AG04450 (cell line): ENCODE data around the gene OR10G6. TPM values are rescaled to one million over a fixed set of nuclear protein-coding genes. Genes with fewer than 3 reads are reported as not detected.

Experiments used
- CTCF ChIA-PET: fragments of 300-600, 350-600 bp; formaldehyde crosslinking; extraction: SDS; loops from one replicate; lab custom pipeline; 2022; ENCODE audit warnings: antibody characterized with exemption, inconsistent platforms; lab: Charles Lee
- POLR2A ChIA-PET: fragments of 350-600 bp; formaldehyde crosslinking; extraction: SDS; loops from one replicate; lab custom pipeline; 2021; ENCODE audit warnings: antibody characterized with exemption, inconsistent platforms; lab: Yijun Ruan, JAX
- DNase-seq: peaks from one replicate; pipeline ENCODE4 v3.0.0-alpha.2; 2011; ENCODE audit warnings: low read depth, low spot score
- H3K27ac ChIP-seq: one replicate; pipeline ENCODE4 v1.5.1; 2012; ENCODE audit warnings: low read depth, low read length, control low read depth
- H3K27me3 ChIP-seq: one replicate; pipeline ENCODE4 v1.6.0; 2012; ENCODE audit warnings: low read length; ENCODE audit not compliant: control insufficient read depth, insufficient read depth
- H3K4me3 ChIP-seq: 2 replicates; pipeline ENCODE4 v1.5.1; 2011; ENCODE audit warnings: mild to moderate bottlenecking, low read depth, low read length, control low read depth
- H3K9me3 ChIP-seq: 2 replicates; pipeline ENCODE4 v1.5.1; 2012; ENCODE audit warnings: low read length; ENCODE audit not compliant: control insufficient read depth, insufficient read depth
- polyA plus RNA-seq: library from polyadenylated mRNA; depleted of rRNA; stranded (reverse); fragments of >200 nt; gene quantifications from 2 replicates; pipeline ENCODE4 v1.2.3, GENCODE V29; 2011; rRNA removed
- TF ChIP-seq, protein P1 (sequence below): IDR thresholded peaks from 2 replicates; pipeline ENCODE4 v1.5.1; 2011; ENCODE audit warnings: low read depth, low read length, control low read depth, inconsistent platforms

The OR10G6 gene
- polyA plus RNA-seq, 1 experiment: not detected

DNA sequence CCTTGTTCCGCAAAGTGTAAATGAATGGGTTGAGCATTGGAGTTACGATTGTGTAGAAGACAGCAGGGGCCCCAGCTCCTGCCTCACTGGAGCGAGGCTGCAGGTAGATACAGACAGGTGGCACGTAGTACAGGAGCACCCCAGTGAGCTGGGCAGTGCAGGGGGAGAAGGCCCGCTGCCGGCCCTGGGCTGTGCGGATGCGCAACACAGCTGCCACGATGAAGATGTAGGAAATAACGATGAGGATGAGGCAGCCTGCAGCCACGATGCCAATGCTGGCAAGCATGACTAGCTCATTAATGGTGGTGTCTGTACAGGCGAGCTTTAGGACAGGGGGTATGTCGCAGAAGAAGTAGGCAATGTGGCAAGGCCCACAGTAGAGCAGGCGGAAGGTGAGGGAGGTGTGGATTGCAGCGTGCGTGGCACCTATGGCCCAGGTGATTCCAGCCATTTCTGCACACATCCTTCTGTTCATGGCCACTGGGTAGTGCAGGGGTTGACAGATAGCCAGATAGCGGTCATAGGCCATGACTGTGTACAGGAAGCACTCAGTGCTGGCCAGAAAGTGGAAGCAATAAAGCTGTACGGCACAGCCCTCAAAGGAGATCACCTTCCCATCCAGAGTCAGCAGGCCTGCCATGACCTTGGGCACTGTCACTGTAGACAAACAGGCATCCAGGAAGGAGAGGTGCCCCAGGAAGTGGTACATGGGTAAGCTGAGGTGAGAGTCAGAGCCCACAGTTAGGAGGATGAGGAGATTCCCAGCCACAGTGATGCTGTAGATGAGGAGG lies 18.0 kb downstream of the OR10G6 start:
- Histone ChIP-seq H3K27ac (no peak overlapping the region), H3K27me3 (no peaks in the 10 kb centered on the region), H3K9me3 (peaks cover 8% of the 10 kb centered on the region; the same call in 1 of the 2 replicates), H3K4me3 (no peak overlapping the region)
- CTCF ChIA-PET: no interaction called here
- DNase-seq: no peak
- POLR2A ChIA-PET: no interaction called here
- TF ChIP-seq, protein P1, sequence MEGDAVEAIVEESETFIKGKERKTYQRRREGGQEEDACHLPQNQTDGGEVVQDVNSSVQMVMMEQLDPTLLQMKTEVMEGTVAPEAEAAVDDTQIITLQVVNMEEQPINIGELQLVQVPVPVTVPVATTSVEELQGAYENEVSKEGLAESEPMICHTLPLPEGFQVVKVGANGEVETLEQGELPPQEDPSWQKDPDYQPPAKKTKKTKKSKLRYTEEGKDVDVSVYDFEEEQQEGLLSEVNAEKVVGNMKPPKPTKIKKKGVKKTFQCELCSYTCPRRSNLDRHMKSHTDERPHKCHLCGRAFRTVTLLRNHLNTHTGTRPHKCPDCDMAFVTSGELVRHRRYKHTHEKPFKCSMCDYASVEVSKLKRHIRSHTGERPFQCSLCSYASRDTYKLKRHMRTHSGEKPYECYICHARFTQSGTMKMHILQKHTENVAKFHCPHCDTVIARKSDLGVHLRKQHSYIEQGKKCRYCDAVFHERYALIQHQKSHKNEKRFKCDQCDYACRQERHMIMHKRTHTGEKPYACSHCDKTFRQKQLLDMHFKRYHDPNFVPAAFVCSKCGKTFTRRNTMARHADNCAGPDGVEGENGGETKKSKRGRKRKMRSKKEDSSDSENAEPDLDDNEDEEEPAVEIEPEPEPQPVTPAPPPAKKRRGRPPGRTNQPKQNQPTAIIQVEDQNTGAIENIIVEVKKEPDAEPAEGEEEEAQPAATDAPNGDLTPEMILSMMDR: no peak

DNA sequence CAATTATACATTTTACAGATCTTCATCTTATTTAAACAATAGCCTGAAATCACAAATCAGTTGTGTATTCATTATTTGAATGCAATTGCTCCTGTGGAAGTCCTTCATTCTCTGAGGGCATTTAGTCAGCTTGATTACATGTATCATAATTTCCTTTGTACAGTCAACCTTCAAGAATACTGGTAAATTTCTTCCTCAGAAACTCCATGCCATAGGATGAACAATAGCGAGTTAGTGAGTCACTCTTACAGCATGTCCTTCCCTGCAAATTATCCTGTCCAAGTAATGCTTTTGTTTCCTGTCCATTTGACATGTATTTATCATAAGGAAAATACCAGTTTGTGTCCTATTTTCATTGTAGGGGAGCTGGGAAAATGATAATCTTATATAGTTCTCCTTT lies 21.1 kb downstream of the OR10G6 start:
- peaks cover 5% of the 10 kb centered on the region; the same call in 1 of the 2 replicates for H3K9me3 ChIP-seq
- TF ChIP-seq, protein P1: no peak
- no peak overlapping the region for H3K4me3 ChIP-seq
- CTCF ChIA-PET: no interaction called here
- H3K27ac ChIP-seq: no peak overlapping the region
- DNase-seq: no peak
- POLR2A ChIA-PET: no interaction called here
- H3K27me3 ChIP-seq: no peaks in the 10 kb centered on the region

GRCh38 chr11:123956752-123957151 lies 38.2 kb downstream of the OR10G6 start:
- Histone ChIP-seq H3K27ac (no peak overlapping the region), H3K27me3 (no peaks in the 10 kb centered on the region), H3K4me3 (no peak overlapping the region), H3K9me3 (no peaks in the 10 kb centered on the region)
- ChIA-PET POLR2A (no interaction called here), CTCF (no interaction called here)
- no peak for DNase-seq
- TF ChIP-seq, protein P1: no peak

- Histone ChIP-seq H3K27ac (no peak overlapping the region), H3K27me3 (no peaks in the 10 kb centered on the region), H3K9me3 (peaks cover under 1% of the 10 kb centered on the region; the same call in 1 of the 2 replicates), H3K4me3 (no peak overlapping the region)
- no peak for DNase-seq
- CTCF ChIA-PET: no interaction called here
- POLR2A ChIA-PET: no interaction called here
- TF ChIP-seq, protein P1: no peak
Measured at GRCh38 chr11:123945132-123945531, 49.8 kb downstream of the OR10G6 start.

Other genes with a start within 250 kb of the OR10G6 start
- not detected in 2 replicates for gene OR6X1, start 240.6 kb downstream of the OR10G6 start, polyA plus RNA-seq
- not detected in 2 replicates for gene OR6M1, start 188.8 kb downstream of the OR10G6 start, polyA plus RNA-seq
- gene TMEM225, start 109.5 kb downstream of the OR10G6 start, polyA plus RNA-seq: not detected in 2 replicates
- not detected in 2 replicates for gene OR8D4, start 93.0 kb downstream of the OR10G6 start, polyA plus RNA-seq
- gene OR4D5, start 55.5 kb downstream of the OR10G6 start, polyA plus RNA-seq: not detected in 2 replicates
- not detected in 2 replicates for gene OR6T1, start 51.3 kb downstream of the OR10G6 start, polyA plus RNA-seq
- not detected in 2 replicates for gene OR10S1, start 17.4 kb downstream of the OR10G6 start, polyA plus RNA-seq
- gene OR10G4, start 17.8 kb upstream of the OR10G6 start, polyA plus RNA-seq: not detected in 2 replicates
- not detected in 2 replicates for gene OR10G9, start 27.9 kb upstream of the OR10G6 start, polyA plus RNA-seq
- gene OR10G8, start 31.6 kb upstream of the OR10G6 start, polyA plus RNA-seq: not detected in 2 replicates
- gene OR10G7, start 46.2 kb upstream of the OR10G6 start, polyA plus RNA-seq: not detected in 2 replicates
- gene VWA5A, start 120.3 kb upstream of the OR10G6 start, polyA plus RNA-seq: 26.9 and 27.9 TPM in 2 replicates
- gene OR10D3, start 188.2 kb upstream of the OR10G6 start, polyA plus RNA-seq: not detected in 2 replicates
- not detected in 2 replicates for gene OR8G1, start 245.9 kb upstream of the OR10G6 start, polyA plus RNA-seq